Right renal cortex interstitium (tissue), 3 donors: ENCODE data around the gene LRMDA. TPM values are rescaled to one million over a fixed set of nuclear protein-coding genes. Genes with fewer than 3 reads are reported as not detected.

Experiments used
- DNase-seq, 3 donors: peaks; one replicate each; pipeline ENCODE4 v3.0.0-alpha.2; 2013; ENCODE audit warnings: low read depth in 3 of 3, low spot score in 2 of 3
- polyA plus RNA-seq, 3 donors: library from polyadenylated mRNA; unstranded; fragments of 120-200 nt; gene quantifications; one replicate each; pipeline ENCODE4 v1.2.1, GENCODE V29; 2013; ENCODE audit not compliant: insufficient read length in 3 of 3

LRMDA gene
- polyA plus RNA-seq, 3 donors: 20.9 to 21.7 (median 21.2) TPM

DNA sequence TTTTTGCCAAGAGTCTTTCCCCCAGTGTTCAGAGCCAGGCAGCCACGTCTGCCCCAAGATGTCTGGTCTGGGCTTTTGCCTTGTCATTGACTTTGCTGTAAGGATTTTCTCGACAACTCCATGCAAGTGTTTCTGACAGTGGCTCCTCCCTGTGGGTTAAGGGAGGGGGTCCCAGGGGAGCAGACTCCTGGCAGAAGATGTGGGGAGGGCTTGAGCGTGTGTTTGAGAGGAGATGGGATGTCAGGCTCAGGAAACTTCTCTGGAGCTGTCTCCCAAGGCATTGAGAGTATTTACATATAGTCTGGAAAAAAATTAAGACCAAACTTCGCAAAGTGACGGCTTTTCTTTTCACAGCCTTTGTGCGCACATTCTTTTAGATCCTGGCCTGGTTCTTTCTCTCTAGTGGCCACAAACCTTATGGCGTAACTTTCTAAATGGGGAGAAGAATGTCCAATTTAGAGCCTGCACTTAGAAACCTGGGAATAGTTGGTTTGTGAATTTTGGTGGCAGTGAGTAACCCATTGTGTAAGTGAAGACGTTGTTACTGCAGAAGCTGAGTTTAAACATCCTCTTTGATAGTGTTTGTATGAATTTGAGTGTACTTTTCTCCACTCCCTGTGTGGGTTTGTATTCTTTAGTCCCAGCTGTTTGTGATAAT, 201.5 kb downstream of the LRMDA start:
- no peak for DNase-seq

DNA sequence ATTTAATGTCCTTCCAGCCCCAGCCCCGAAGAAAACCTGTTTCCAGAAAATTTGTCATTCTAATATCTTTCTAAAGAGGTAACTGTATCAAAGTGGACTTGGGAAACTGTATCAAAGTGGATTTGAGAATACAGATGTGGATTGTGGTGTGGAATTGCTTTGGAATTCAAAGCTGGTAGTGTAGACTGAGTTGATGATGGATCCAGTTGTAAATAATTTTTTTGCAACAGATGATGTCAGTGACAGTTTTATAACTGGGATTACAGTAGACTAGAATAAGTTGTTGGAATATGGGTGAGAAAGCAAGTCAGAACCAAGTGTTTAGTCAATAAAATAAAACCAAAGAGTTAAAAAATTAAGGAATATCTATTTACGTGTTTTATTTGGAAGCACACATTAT, 202.1 kb downstream of the LRMDA start:
- DNase-seq: no peak

DNA sequence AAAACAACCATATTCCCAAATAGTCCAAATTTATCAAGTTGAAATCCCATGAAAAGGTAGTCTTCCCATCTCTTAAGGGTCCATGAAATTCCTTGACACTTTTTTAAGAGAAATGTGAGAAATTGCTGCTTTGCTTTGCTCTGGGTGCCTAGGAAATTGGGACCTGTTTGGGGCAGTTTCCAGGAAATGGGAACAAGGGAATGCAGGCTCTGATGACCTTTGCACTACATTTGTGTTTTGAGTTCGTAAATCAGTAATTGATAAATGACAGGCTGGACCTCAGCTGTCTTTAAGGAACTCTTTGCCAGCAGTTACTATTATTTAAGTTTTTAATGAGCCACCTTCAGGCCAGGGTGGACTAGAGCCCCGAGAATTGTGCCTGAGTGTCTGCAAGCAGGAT, 203.5 kb downstream of the LRMDA start:
- DNase-seq: no peak

DNA sequence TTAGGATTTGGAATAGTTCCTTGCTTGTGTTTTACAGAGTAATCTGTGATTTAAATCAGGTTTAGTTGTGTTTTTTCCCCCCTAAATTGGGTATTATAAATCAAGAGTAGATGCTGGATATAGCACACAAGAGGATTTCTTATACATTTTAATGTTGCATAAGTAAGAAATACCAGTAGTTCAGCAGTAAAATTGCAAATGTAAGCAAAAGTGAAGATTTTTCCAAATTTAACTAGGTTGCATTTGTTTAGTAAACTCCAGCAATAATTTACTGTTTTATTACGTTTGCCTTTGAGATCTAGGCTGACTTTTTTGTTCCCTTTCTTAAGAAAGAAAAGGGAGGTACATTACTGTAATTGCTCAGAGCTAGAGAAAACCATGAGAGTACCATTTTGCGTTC, 207.3 kb downstream of the LRMDA start:
- DNase-seq: no peak

GRCh38 chr10:75639736-75640135, 208.3 kb downstream of the LRMDA start:
- no peak for DNase-seq

- no peak for DNase-seq
Measured at GRCh38 chr10:75640381-75640780, 209.0 kb downstream of the LRMDA start.

DNA sequence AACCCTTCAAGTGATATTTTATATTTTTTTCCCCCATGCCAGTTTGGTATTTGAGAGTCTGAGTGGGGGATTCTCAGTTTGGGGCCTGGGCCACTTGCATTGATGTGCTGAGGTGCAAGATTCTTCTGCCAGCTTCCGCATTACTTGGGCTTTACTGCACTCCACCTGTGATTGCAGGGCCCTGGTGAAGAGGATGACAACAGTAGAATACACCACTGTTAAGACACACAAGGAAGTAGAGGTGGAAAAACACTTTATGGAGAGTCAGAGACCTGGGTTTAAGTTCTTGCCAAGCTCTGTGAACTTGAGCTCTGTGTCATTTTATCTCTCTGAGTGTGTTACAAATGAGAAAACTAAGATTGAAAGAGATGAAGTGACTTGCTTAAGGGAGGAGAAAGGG, 209.4 kb downstream of the LRMDA start:
- no peak for DNase-seq

DNA sequence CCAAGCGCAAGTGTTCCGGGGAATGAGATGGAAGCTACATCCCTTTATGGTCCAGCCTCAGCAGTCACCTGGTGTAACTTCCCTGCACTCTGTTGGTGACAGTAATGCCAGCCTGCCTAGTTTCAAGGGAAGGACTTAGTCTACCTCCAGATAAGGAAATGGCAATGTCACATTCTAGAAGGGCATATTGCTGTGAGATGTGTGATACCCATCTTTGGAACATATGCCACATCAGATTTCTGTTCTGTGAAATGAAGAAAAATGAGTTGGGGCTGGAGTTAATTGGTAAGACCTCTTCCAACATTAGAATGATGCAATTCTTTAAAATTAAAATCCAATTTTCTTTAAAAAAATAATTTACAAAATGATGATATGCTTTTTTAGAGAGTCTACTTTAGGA, 212.0 kb downstream of the LRMDA start:
- no peak for DNase-seq

- DNase-seq: no peak
Measured at GRCh38 chr10:75643944-75644692, 212.7 kb downstream of the LRMDA start.

GRCh38 chr10:75645704-75646103, 214.3 kb downstream of the LRMDA start:
- DNase-seq: no peak

GRCh38 chr10:75646218-75646915, 214.9 kb downstream of the LRMDA start:
- DNase-seq: no peak

GRCh38 chr10:75646916-75647315, 215.5 kb downstream of the LRMDA start:
- no peak for DNase-seq

DNA sequence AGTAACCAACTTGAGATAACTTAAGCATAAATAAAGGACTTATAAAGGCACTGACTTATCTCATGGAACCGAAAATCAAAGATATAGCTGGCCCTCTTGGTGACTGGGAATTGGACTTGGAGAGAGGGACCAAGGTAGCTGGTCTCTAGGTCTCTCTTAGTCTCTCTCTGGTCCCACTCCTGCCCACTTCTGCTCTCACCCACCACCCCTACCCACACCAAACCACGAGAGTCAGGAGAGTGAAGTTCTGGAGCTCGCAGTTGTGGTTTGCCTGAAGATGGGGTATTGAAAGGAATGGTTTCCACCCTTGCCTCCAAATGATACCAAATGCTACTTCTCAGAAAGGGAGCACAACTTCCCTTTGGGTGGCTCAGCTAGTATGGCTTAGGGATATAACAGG, 216.3 kb downstream of the LRMDA start:
- no peak for DNase-seq

DNA sequence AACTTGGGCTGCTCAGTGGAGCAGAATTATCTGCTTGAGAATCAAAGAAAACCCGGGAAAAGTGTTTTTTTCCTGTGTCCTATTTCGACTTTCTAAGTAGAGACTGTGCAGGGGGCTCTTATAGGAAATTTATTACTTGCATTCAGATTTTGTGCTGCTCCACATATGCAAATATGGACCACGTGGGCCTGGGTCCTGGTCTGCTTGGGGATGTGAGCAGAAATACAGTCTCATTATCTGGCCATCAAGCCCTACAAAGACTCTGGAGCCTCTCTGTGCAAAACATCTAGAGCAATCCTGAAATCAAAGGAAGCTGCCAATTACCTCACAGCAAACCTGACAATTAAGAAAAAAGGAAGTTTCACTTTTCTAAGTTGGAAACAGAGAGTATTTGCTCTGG, 216.9 kb downstream of the LRMDA start:
- DNase-seq: no peak

DNA sequence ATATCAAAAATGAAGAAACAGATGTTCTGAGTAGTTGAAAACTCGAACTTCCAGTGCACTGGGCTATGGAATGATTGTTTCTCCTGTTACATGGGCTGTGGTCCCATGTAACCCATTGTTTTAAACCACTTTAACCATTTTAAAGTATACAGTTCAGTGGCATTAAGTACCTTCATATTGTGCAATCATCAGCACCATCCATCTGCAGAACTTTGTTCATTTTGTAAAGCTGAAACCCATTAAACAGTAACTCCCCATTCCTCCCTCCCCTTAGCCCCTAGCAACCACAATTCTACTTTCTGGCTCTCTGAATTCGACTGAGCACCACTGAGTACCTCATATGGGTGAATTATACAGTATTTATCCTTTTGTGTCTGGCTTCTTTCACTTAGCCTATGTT, 217.4 kb downstream of the LRMDA start:
- no peak for DNase-seq

GRCh38 chr10:75649466-75649865, 218.0 kb downstream of the LRMDA start:
- DNase-seq: no peak

DNA sequence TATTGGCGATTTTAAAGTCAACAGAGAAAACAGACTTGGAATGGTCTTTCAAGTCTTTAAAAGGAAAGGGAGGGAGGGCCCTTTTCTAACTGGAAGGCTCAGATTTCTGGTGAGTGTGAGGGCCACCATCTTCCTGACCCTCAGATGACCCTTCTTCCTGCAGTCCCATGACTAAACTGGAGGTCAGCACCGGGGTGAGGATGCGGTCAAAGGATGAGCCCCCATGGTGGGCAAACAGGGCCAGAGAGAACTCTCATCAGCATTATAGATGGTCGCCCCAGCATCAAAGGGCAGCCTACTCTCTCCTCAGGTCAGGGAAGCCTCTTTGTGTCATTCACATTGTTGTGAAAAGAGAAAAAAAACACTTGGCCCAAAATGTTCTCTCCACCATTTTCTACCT, 219.2 kb downstream of the LRMDA start:
- no peak for DNase-seq

- DNase-seq: no peak
Measured at GRCh38 chr10:75651417-75651816, 220.0 kb downstream of the LRMDA start.

GRCh38 chr10:75652146-75652740, 220.8 kb downstream of the LRMDA start:
- no peak for DNase-seq

DNA sequence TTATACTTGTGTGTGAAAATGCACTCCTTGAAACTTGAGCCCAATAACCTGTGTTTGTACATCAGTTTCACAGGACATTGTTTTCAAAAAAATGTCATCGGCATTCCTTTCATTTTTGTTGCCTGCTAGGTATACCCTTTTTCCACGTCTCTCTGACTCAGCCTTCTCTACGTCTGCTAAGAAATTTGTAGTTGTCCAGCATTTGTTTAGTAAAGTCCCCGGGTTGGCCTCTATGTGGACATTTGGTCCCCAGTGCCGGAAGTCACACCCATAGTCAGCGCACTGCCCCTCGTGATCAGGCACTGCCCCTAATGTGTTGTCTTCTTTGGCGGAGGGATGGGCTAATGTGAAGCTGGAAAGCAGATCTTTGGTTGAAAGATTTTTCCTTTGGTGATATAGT, 222.3 kb downstream of the LRMDA start:
- DNase-seq: no peak

DNA sequence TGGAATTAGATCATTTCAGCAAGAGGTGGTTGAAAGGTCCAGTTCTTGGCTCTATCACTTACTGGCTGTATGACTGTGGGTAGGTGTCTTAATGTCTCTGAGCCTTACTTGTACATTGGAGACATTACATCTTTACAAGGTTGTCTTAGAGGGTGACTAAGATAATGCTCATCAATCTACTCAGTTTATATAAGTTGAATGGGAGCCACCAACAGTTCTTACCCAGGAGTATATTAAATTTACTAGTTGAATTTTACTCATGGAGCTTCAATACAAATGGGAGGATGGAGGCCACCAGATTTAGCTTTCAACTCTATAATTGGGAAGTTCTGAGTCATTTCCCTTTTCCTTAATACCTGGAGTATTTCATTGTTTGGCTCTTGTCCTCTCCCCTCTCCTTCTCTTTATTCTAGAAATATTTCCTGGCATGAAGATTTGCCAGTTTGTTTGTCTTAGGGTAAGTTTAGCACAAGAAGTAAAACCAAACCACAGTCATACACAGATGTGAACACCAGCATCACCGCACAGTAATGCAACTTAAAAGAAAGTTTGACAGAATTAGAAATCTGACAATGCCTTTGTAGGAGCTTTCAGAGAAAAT, 222.8 kb downstream of the LRMDA start:
- no peak for DNase-seq
